Tibial nerve (tissue), 4 donors: ENCODE measurements around the gene SMAD3.

Experiments
- EP300 ChIP-seq, 2 donors: sonication (generic); formaldehyde crosslinking; IDR thresholded peaks; one replicate each; pipeline ENCODE4 v1.6.1; 2017; ENCODE audit warnings: antibody characterized with exemption in 2 of 2, mild to moderate bottlenecking in 1 of 2
- POLR2A ChIP-seq, 2 donors: fragments of 450-650 bp; IDR thresholded peaks; one replicate each; pipeline ENCODE4 v1.6.1; 2017; ENCODE audit warnings: antibody characterized with exemption in 2 of 2, mild to moderate bottlenecking in 2 of 2, moderate library complexity in 2 of 2
- TF ChIP-seq, protein P1 (sequence below), 5 experiments: fragments of 200-600 bp in 3 of 5; fragments of 450-650 bp in 2 of 5; sonication (generic) in 3 of 5; IDR thresholded peaks; one replicate each; pipeline ENCODE4 v1.5.1; 2016 to 2019; ENCODE audit warnings: antibody characterized with exemption in 5 of 5, mild to moderate bottlenecking in 3 of 5, moderate library complexity in 2 of 5

GRCh38 chr15:67164811-67165253 is 99.4 kb downstream of the SMAD3 start:
- TF ChIP-seq POLR2A (IDR thresholded peaks at IDR 0.05) (no peak), EP300 (IDR thresholded peaks at IDR 0.05) (no peak)
- TF ChIP-seq, protein P1, sequence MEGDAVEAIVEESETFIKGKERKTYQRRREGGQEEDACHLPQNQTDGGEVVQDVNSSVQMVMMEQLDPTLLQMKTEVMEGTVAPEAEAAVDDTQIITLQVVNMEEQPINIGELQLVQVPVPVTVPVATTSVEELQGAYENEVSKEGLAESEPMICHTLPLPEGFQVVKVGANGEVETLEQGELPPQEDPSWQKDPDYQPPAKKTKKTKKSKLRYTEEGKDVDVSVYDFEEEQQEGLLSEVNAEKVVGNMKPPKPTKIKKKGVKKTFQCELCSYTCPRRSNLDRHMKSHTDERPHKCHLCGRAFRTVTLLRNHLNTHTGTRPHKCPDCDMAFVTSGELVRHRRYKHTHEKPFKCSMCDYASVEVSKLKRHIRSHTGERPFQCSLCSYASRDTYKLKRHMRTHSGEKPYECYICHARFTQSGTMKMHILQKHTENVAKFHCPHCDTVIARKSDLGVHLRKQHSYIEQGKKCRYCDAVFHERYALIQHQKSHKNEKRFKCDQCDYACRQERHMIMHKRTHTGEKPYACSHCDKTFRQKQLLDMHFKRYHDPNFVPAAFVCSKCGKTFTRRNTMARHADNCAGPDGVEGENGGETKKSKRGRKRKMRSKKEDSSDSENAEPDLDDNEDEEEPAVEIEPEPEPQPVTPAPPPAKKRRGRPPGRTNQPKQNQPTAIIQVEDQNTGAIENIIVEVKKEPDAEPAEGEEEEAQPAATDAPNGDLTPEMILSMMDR (IDR thresholded peaks at IDR 0.05) = no peak
